ENCODE measurements around the gene APOL2.
"Not testable (repeated sequence)": the region's sequence is repeated elsewhere in the genome, so short reads cannot be mapped to it uniquely, and the experiment has no call there.

DNA sequence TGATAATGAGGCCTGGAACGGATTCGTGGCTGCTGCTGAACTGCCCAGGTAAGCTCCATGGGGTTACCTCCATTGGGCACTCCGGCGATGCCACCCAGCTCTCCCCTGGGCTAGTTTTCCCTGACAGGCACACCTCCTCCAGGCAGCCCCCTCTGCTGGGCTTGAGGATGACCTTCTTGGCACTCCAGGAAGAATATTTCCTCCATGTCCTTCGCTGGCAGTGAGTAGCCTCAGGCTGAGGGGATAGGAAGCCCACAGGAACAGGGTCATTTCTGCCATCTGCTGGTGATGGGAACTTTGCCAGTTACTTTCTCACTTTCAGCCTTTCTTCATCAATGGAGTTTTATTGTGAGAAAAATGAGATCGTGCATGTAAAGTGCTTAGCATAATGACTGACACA is 22.3 kb upstream of the APOL2 start:
- TF ChIP-seq, protein P1, sequence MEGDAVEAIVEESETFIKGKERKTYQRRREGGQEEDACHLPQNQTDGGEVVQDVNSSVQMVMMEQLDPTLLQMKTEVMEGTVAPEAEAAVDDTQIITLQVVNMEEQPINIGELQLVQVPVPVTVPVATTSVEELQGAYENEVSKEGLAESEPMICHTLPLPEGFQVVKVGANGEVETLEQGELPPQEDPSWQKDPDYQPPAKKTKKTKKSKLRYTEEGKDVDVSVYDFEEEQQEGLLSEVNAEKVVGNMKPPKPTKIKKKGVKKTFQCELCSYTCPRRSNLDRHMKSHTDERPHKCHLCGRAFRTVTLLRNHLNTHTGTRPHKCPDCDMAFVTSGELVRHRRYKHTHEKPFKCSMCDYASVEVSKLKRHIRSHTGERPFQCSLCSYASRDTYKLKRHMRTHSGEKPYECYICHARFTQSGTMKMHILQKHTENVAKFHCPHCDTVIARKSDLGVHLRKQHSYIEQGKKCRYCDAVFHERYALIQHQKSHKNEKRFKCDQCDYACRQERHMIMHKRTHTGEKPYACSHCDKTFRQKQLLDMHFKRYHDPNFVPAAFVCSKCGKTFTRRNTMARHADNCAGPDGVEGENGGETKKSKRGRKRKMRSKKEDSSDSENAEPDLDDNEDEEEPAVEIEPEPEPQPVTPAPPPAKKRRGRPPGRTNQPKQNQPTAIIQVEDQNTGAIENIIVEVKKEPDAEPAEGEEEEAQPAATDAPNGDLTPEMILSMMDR (conservative IDR thresholded peaks at IDR 0.05 in 1 of 2, IDR thresholded peaks at IDR 0.05 in 1 of 2; ENCODE audit: extremely low read depth in 1 of 2, insufficient read depth in 1 of 2, low read depth in 1 of 2, low read length in 2 of 2), result not testable (repeated sequence)
- TF ChIP-seq EZH2 (IDR thresholded peaks at IDR 0.05; ENCODE audit: borderline replicate concordance, low read length), result not testable (repeated sequence)

Measured in mammary epithelial cell (primary cell).